AG04449 (cell line): ENCODE data around the gene CTSD.

Experiments used
- CTCF ChIA-PET: fragments of 350-600 bp; formaldehyde crosslinking; extraction: SDS; loops from one replicate; lab custom pipeline; 2021; ENCODE audit warnings: antibody characterized with exemption; lab: Yijun Ruan, JAX
- POLR2A ChIA-PET: fragments of 400-600, 350-600 bp; formaldehyde crosslinking; extraction: SDS; loops from one replicate; lab custom pipeline; 2020; ENCODE audit warnings: antibody characterized with exemption, inconsistent platforms; lab: Yijun Ruan, JAX
- DNase-seq: peaks from one replicate; pipeline ENCODE4 v3.0.0-alpha.2; 2010; ENCODE audit warnings: low read depth, low spot score
- H3K4me3 ChIP-seq: 2 replicates; pipeline ENCODE4 v1.5.1; 2011; ENCODE audit warnings: low read depth, mild to moderate bottlenecking, control low read depth, low read length
- CTCF ChIP-seq: IDR thresholded peaks from one replicate; pipeline ENCODE4 v1.5.1; 2011; ENCODE audit warnings: mild to moderate bottlenecking, moderate library complexity, low read length, control low read depth, inconsistent platforms; ENCODE audit not compliant: insufficient read depth; ENCODE audit errors: missing control alignments

The CTSD gene

GRCh38 chr11:1743585-1744136 is 20.1 kb downstream of the CTSD start:
- ChIA-PET POLR2A (no interaction called here), CTCF (no interaction called here)
- H3K4me3 ChIP-seq, result no peak overlapping the region
- TF ChIP-seq CTCF, result no peak
- no peak for DNase-seq

- ChIA-PET POLR2A (no interaction called here), CTCF (no interaction called here)
- TF ChIP-seq CTCF, result no peak
- no peak overlapping the region for H3K4me3 ChIP-seq
- no peak for DNase-seq
Observed at GRCh38 chr11:1742869-1743584, 20.7 kb downstream of the CTSD start.

- CTCF ChIA-PET, result no interaction called here
- DNase-seq, result no peak
- POLR2A ChIA-PET, result no interaction called here
- no peak overlapping the region for H3K4me3 ChIP-seq
- TF ChIP-seq CTCF, result no peak
Observed at GRCh38 chr11:1742371-1742770, 21.4 kb downstream of the CTSD start.

GRCh38 chr11:1741741-1742140 is 22.0 kb downstream of the CTSD start:
- no peak overlapping the region for H3K4me3 ChIP-seq
- ChIA-PET CTCF (no interaction called here), POLR2A (no interaction called here)
- no peak for TF ChIP-seq CTCF
- DNase-seq, result no peak

GRCh38 chr11:1740786-1741530 is 22.8 kb downstream of the CTSD start:
- DNase-seq, result no peak

More at GRCh38 chr11:1740786-1741530, 22.8 kb downstream of the CTSD start:
- ChIA-PET CTCF (interaction anchor here (1.3 kb wide), 1 partner anchor 92 kb away, joined by 4 read pairs; no protein-coding TSS in a partner anchor), POLR2A (no interaction called here)
- no peak for TF ChIP-seq CTCF
- H3K4me3 ChIP-seq, result no peak overlapping the region
